Neutrophil (primary cell): Measurements from ENCODE around the gene ANKRD44.
A peak's percentile ranks its signal among the peaks of the same experiment; 100 is the strongest.

Experiments used
- H3K27ac ChIP-seq: fragments of 200-600 bp; sonication (generic); 2 replicates; pipeline ENCODE4 v1.5.1; 2016; ENCODE audit warnings: mild to moderate bottlenecking, moderate library complexity
- H3K27me3 ChIP-seq: fragments of 200-600 bp; sonication (generic); 2 replicates; pipeline ENCODE4 v1.6.0; 2016; ENCODE audit warnings: mild to moderate bottlenecking
- H3K36me3 ChIP-seq: fragments of 200-600 bp; sonication (generic); 2 replicates; pipeline ENCODE4 v1.5.1; 2017
- H3K4me1 ChIP-seq, 2 experiments: fragments of 200-600 bp in 1 of 2; sonication (generic) in 1 of 2; 1 replicate in 1 of 2; 2 replicates in 1 of 2; pipeline versions ENCODE4 v1.5.1 to v1.6.1; 2013 to 2016; ENCODE audit warnings: low read depth in 1 of 2, low read length in 1 of 2, mild to moderate bottlenecking in 1 of 2, moderate library complexity in 1 of 2; ENCODE audit not compliant: control insufficient read depth in 1 of 2, insufficient read depth in 1 of 2
- H3K4me3 ChIP-seq, 2 experiments: fragments of 200-600 bp in 1 of 2; sonication (generic) in 1 of 2; 1 replicate in 1 of 2; 2 replicates in 1 of 2; pipeline ENCODE4 v1.5.1; 2013 to 2016; ENCODE audit warnings: low read depth in 1 of 2, low read length in 1 of 2, mild to moderate bottlenecking in 1 of 2, moderate library complexity in 1 of 2
- H3K9me3 ChIP-seq: fragments of 200-600 bp; sonication (generic); 2 replicates; pipeline ENCODE4 v1.5.1; 2016
- CTCF ChIP-seq: fragments of 200-600 bp; sonication (generic); IDR thresholded peaks from 2 replicates; pipeline ENCODE4 v1.5.1; 2016; ENCODE audit warnings: antibody characterized with exemption

Gene ANKRD44

GRCh38 chr2:197259470-197259999 lies 51.0 kb downstream of the ANKRD44 start:
- H3K27me3 ChIP-seq, result no peaks in the 10 kb centered on the region
- peak overlapping the region; percentile 89 for H3K27ac ChIP-seq
- no peaks in the 10 kb centered on the region for H3K9me3 ChIP-seq
- H3K4me1 ChIP-seq, result peaks cover 66 to 77% of the 10 kb centered on the region in 2 experiments
- TF ChIP-seq CTCF, result no peak
- no peaks in the 10 kb centered on the region for H3K36me3 ChIP-seq
- H3K4me3 ChIP-seq, result peak overlapping the region; percentile 38 to 60

GRCh38 chr2:197258580-197258979 lies 52.0 kb downstream of the ANKRD44 start:
- Histone ChIP-seq H3K4me1 (peaks cover 71 to 78% of the 10 kb centered on the region in 2 experiments), H3K9me3 (no peaks in the 10 kb centered on the region), H3K27me3 (no peaks in the 10 kb centered on the region), H3K36me3 (no peaks in the 10 kb centered on the region), H3K4me3 (peak overlapping the region; percentile 38 to 60), H3K27ac (peak overlapping the region; percentile 89)
- no peak for TF ChIP-seq CTCF

- H3K27me3 ChIP-seq, result no peaks in the 10 kb centered on the region
- peak overlapping the region; percentile 60 to 61 for H3K4me3 ChIP-seq
- no peaks in the 10 kb centered on the region for H3K9me3 ChIP-seq
- no peaks in the 10 kb centered on the region for H3K36me3 ChIP-seq
- H3K4me1 ChIP-seq, result peaks cover 74 to 77% of the 10 kb centered on the region in 2 experiments
- no peak for TF ChIP-seq CTCF
- H3K27ac ChIP-seq, result peak overlapping the region; percentile 89
Observed at GRCh38 chr2:197256547-197257170, 53.9 kb downstream of the ANKRD44 start.

GRCh38 chr2:197256021-197256420 lies 54.6 kb downstream of the ANKRD44 start:
- Histone ChIP-seq H3K27ac (peak overlapping the region; percentile 89), H3K36me3 (no peaks in the 10 kb centered on the region), H3K9me3 (no peaks in the 10 kb centered on the region), H3K4me1 (peaks cover 71 to 73% of the 10 kb centered on the region in 2 experiments), H3K4me3 (peak overlapping the region; percentile 60 to 61), H3K27me3 (no peaks in the 10 kb centered on the region)
- TF ChIP-seq CTCF, result no peak

GRCh38 chr2:197255543-197255942 lies 55.0 kb downstream of the ANKRD44 start:
- peaks cover 72 to 74% of the 10 kb centered on the region in 2 experiments for H3K4me1 ChIP-seq
- H3K27ac ChIP-seq, result peak overlapping the region; percentile 89
- peak overlapping the region; percentile 60 to 61 for H3K4me3 ChIP-seq

More at GRCh38 chr2:197255543-197255942, 55.0 kb downstream of the ANKRD44 start:
- H3K9me3 ChIP-seq, result no peaks in the 10 kb centered on the region
- no peaks in the 10 kb centered on the region for H3K27me3 ChIP-seq
- no peaks in the 10 kb centered on the region for H3K36me3 ChIP-seq
- no peak for TF ChIP-seq CTCF
